ENCODE results near the gene PLOD1.

PLOD1 gene

GRCh38 chr1:11887666-11888007, 46.9 kb upstream of the PLOD1 start:
- no peak overlapping the region for H3K9ac ChIP-seq (ENCODE audit: low read depth, low read length, poor library complexity, severe bottlenecking)
- H3K4me1 ChIP-seq (ENCODE audit: insufficient read depth, low read length, poor library complexity, severe bottlenecking): no peaks in the 10 kb centered on the region
- no peaks in the 10 kb centered on the region for H3K36me3 ChIP-seq (ENCODE audit: insufficient read depth, low read length)
- H3K4me3 ChIP-seq (ENCODE audit: low read length, poor library complexity, severe bottlenecking): no peak overlapping the region
- no peaks in the 10 kb centered on the region for H3K9me3 ChIP-seq (ENCODE audit: insufficient read depth, low read depth, low read length)
- no peaks in the 10 kb centered on the region for H3K79me2 ChIP-seq (ENCODE audit: insufficient read depth, low read length)
- no peak overlapping the region for H2AFZ ChIP-seq (ENCODE audit: low read length)
- no peak for TF ChIP-seq EZH2phosphoT487 (IDR thresholded peaks at IDR 0.05; ENCODE audit: borderline replicate concordance)
- TF ChIP-seq CTCF (conservative IDR thresholded peaks at IDR 0.05; ENCODE audit: low read length): no peak
- H3K27me3 ChIP-seq (ENCODE audit: insufficient read depth, low read length, poor library complexity, severe bottlenecking): no peaks in the 10 kb centered on the region
- no peaks in the 10 kb centered on the region for H3F3A ChIP-seq (ENCODE audit: low read depth)
- H3K9me2 ChIP-seq (replicated peaks; ENCODE audit: low read depth, low read length): no peaks in the 10 kb centered on the region
- H4K20me1 ChIP-seq (ENCODE audit: insufficient read depth, low read length, poor library complexity, severe bottlenecking): no peaks in the 10 kb centered on the region
- no peak overlapping the region for H3K4me2 ChIP-seq (ENCODE audit: low read depth, low read length, poor library complexity, severe bottlenecking)

- no peaks in the 10 kb centered on the region for H4K20me1 ChIP-seq (ENCODE audit: insufficient read depth, low read length, poor library complexity, severe bottlenecking)
- no peaks in the 10 kb centered on the region for H3K9me3 ChIP-seq (ENCODE audit: insufficient read depth, low read depth, low read length)
- no peak overlapping the region for H3K4me2 ChIP-seq (ENCODE audit: low read depth, low read length, poor library complexity, severe bottlenecking)
- no peaks in the 10 kb centered on the region for H3K27me3 ChIP-seq (ENCODE audit: insufficient read depth, low read length, poor library complexity, severe bottlenecking)
- no peak overlapping the region for H3K4me3 ChIP-seq (ENCODE audit: low read length, poor library complexity, severe bottlenecking)
- TF ChIP-seq EZH2phosphoT487 (IDR thresholded peaks at IDR 0.05; ENCODE audit: borderline replicate concordance): no peak
- H3K36me3 ChIP-seq (ENCODE audit: insufficient read depth, low read length): no peaks in the 10 kb centered on the region
- H3K79me2 ChIP-seq (ENCODE audit: insufficient read depth, low read length): no peaks in the 10 kb centered on the region
- H3K4me1 ChIP-seq (ENCODE audit: insufficient read depth, low read length, poor library complexity, severe bottlenecking): no peaks in the 10 kb centered on the region
- no peaks in the 10 kb centered on the region for H3K9me2 ChIP-seq (replicated peaks; ENCODE audit: low read depth, low read length)
- H2AFZ ChIP-seq (ENCODE audit: low read length): no peak overlapping the region
- no peaks in the 10 kb centered on the region for H3F3A ChIP-seq (ENCODE audit: low read depth)
- no peak overlapping the region for H3K9ac ChIP-seq (ENCODE audit: low read depth, low read length, poor library complexity, severe bottlenecking)
These were observed 46.2 kb upstream of the PLOD1 start for GRCh38 chr1:11888206-11888876.

GRCh38 chr1:11888877-11889208, 45.7 kb upstream of the PLOD1 start:
- H3K4me3 ChIP-seq (ENCODE audit: low read length, poor library complexity, severe bottlenecking): no peak overlapping the region
- no peaks in the 10 kb centered on the region for H3K9me3 ChIP-seq (ENCODE audit: insufficient read depth, low read depth, low read length)
- no peaks in the 10 kb centered on the region for H3K27me3 ChIP-seq (ENCODE audit: insufficient read depth, low read length, poor library complexity, severe bottlenecking)
- no peak overlapping the region for H2AFZ ChIP-seq (ENCODE audit: low read length)
- no peaks in the 10 kb centered on the region for H3K79me2 ChIP-seq (ENCODE audit: insufficient read depth, low read length)
- H3K4me1 ChIP-seq (ENCODE audit: insufficient read depth, low read length, poor library complexity, severe bottlenecking): no peaks in the 10 kb centered on the region
- no peak for TF ChIP-seq CTCF (conservative IDR thresholded peaks at IDR 0.05; ENCODE audit: low read length)
- TF ChIP-seq EZH2phosphoT487 (IDR thresholded peaks at IDR 0.05; ENCODE audit: borderline replicate concordance): no peak
- no peaks in the 10 kb centered on the region for H4K20me1 ChIP-seq (ENCODE audit: insufficient read depth, low read length, poor library complexity, severe bottlenecking)
- no peaks in the 10 kb centered on the region for H3K36me3 ChIP-seq (ENCODE audit: insufficient read depth, low read length)
- H3K9me2 ChIP-seq (replicated peaks; ENCODE audit: low read depth, low read length): no peaks in the 10 kb centered on the region
- H3K9ac ChIP-seq (ENCODE audit: low read depth, low read length, poor library complexity, severe bottlenecking): no peak overlapping the region
- H3K4me2 ChIP-seq (ENCODE audit: low read depth, low read length, poor library complexity, severe bottlenecking): no peak overlapping the region
- no peaks in the 10 kb centered on the region for H3F3A ChIP-seq (ENCODE audit: low read depth)
